Measurements from ENCODE around the gene TASP1. TPM values are rescaled to one million over a fixed set of nuclear protein-coding genes. Genes with fewer than 3 reads are reported as not detected.

The TASP1 gene
- total RNA-seq, 4 donors from 2014 or later = 11.6 to 15.7 (median 13.0) TPM

DNA sequence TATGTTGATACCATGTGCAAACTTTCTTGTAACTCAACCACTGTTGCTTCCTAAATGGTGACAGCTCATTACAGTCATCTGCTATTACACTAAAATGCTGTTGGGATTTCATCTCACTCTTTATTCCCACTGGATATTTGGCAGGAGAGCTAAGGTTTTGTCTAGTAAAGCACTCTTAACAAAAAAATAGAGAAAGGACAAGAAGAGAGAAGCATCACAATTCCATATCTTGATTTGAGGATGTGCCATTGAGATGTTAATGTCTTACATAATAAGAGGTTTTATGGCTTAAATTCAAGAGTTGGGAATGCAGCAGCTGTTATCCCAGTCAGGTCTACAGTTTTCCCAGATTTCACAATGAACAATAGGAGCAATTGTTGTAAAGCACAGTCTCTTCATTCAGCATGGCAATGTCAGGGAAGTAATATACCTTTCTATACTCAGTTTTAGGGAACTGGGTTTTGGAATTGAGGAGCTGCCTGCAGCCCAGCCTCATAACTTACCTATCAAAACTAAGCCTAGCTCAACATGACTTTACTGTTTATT lies 282.7 kb downstream of the TASP1 start:
- DNase-seq (ENCODE audit: extremely low spot score) = no peak
- no peak overlapping the region for H3K4me3 ChIP-seq
- no peak for TF ChIP-seq POLR2A (IDR thresholded peaks at IDR 0.05; ENCODE audit: low read depth)
- no peak for TF ChIP-seq POLR2AphosphoS5 (IDR thresholded peaks at IDR 0.05)
- no peak for TF ChIP-seq EP300 (IDR thresholded peaks at IDR 0.05)
- TF ChIP-seq, protein P1, sequence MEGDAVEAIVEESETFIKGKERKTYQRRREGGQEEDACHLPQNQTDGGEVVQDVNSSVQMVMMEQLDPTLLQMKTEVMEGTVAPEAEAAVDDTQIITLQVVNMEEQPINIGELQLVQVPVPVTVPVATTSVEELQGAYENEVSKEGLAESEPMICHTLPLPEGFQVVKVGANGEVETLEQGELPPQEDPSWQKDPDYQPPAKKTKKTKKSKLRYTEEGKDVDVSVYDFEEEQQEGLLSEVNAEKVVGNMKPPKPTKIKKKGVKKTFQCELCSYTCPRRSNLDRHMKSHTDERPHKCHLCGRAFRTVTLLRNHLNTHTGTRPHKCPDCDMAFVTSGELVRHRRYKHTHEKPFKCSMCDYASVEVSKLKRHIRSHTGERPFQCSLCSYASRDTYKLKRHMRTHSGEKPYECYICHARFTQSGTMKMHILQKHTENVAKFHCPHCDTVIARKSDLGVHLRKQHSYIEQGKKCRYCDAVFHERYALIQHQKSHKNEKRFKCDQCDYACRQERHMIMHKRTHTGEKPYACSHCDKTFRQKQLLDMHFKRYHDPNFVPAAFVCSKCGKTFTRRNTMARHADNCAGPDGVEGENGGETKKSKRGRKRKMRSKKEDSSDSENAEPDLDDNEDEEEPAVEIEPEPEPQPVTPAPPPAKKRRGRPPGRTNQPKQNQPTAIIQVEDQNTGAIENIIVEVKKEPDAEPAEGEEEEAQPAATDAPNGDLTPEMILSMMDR (IDR thresholded peaks at IDR 0.05) = no peak
- intact Hi-C loops (cut with DNase I) = no loop called here
- peaks cover 0 to 25% (median 14%) of the 10 kb centered on the region in 4 donors for H3K4me1 ChIP-seq
- no peaks in the 10 kb centered on the region for H3K27me3 ChIP-seq
- peak overlapping the region; percentile 40 to 59 (median 49) for H3K27ac ChIP-seq (replicated peaks in 1 of 4)
- H3K36me3 ChIP-seq = no peaks in the 10 kb centered on the region
- H3K9me3 ChIP-seq = no peaks in the 10 kb centered on the region

DNA sequence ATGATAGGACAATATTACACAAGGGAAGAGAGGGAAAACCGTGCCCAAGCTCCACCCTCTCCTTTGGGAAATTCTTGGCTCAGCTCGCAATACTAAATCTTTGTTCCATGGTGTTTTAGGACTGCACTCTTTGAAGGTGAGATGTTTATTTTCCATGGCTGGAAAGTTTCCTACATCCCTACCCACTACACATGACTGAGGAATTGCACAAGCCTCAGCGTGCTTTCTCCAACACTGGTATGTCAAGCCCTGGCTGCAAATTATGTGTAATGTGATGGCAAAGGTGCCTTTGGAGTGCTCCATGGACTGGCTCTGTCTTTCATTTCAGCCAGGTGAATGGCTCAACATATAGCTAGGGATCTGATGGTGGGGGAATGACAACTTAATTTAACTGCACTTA lies 283.3 kb downstream of the TASP1 start:
- WGBS = 40% methylated on average over 3 of the region's 3 CpGs
- TF ChIP-seq EP300 (IDR thresholded peaks at IDR 0.05) (no peak), POLR2AphosphoS5 (IDR thresholded peaks at IDR 0.05) (peak; percentile 66 to 76)
- TF ChIP-seq, protein P1 (IDR thresholded peaks at IDR 0.05) = no peak
- no peak for DNase-seq (ENCODE audit: extremely low spot score)
- Histone ChIP-seq H3K27me3 (no peaks in the 10 kb centered on the region), H3K27ac (replicated peaks in 1 of 4) (peak overlapping the region; percentile 40 to 59 (median 49)), H3K4me1 (peaks cover 0 to 25% (median 14%) of the 10 kb centered on the region in 4 donors), H3K9me3 (no peaks in the 10 kb centered on the region), H3K36me3 (no peaks in the 10 kb centered on the region), H3K4me3 (no peak overlapping the region)
- intact Hi-C loops (cut with DNase I) = no loop called here

DNA sequence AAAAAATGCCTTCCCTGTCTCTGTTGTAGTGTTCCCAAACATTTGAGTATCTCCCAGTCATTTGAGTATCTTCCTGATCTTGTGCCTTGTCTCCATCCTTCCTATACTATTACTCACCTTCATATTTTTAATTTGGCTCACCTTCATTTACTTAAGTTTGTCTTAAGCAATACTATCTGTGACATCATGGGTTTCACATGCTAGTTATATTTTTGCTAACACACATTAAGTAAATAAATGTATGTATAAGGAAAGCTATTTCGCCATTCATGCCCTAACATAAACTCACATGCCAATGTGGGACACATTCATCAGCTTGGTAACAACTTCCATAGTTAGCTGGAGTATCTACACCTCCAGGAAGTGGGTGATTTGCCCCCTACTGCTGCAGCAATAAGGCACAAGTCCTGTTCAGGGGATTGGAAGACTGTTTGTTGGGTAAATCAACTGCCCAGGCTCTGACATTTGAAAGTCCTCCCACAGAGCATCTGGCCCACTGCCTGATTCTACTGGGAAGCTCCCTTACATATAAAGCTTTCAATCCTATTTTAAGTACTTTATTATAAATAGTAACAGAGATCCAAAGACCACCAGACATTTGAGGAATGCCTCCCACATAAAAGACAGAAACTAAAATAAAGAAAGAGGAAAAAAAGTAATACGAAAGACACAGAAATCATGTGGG lies 285.3 kb downstream of the TASP1 start:
- Histone ChIP-seq H3K27ac (replicated peaks in 1 of 4) (no peak overlapping the region), H3K27me3 (no peaks in the 10 kb centered on the region), H3K4me1 (peaks cover 0 to 39% (median 25%) of the 10 kb centered on the region in 4 donors), H3K4me3 (no peak overlapping the region), H3K36me3 (no peaks in the 10 kb centered on the region), H3K9me3 (no peaks in the 10 kb centered on the region)
- DNase-seq (ENCODE audit: extremely low spot score) = no peak
- intact Hi-C loops (cut with DNase I) = no loop called here
- TF ChIP-seq POLR2A (IDR thresholded peaks at IDR 0.05; ENCODE audit: low read depth) = no peak
- TF ChIP-seq, protein P1 (IDR thresholded peaks at IDR 0.05) = no peak
- TF ChIP-seq EP300 (IDR thresholded peaks at IDR 0.05) = no peak
- TF ChIP-seq POLR2AphosphoS5 (IDR thresholded peaks at IDR 0.05) = no peak
- 93% methylated on average over 2 of the region's 2 CpGs for WGBS

DNA sequence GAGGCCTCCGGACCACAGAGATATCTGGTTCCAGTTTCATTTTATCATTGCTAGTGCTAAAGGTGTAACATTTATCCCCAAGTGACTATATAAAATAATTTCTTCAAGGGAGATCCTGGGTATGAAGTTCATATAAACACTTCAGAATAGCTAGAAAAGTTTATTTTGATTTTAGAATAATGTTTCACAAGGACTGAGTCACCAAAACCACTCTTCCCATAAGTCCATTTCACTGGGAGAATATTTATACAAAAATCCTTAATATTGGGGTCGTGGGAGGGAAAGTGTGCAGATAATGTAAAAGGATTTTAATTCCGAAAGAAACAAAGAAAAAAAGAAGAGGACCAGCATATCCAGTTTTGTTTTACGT lies 289.5 kb downstream of the TASP1 start:
- TF ChIP-seq EP300 (IDR thresholded peaks at IDR 0.05) = no peak
- no peak for TF ChIP-seq POLR2AphosphoS5 (IDR thresholded peaks at IDR 0.05)
- TF ChIP-seq POLR2A (IDR thresholded peaks at IDR 0.05; ENCODE audit: low read depth) = no peak
- TF ChIP-seq, protein P1 (IDR thresholded peaks at IDR 0.05) = no peak
- intact Hi-C loops (cut with DNase I) = no loop called here
- Histone ChIP-seq H3K27me3 (no peaks in the 10 kb centered on the region), H3K27ac (replicated peaks in 1 of 4) (peak overlapping the region; percentile 23 to 76 (median 66)), H3K36me3 (no peaks in the 10 kb centered on the region), H3K4me3 (peak overlapping the region in 2 of 4 donors; percentile 11 to 12), H3K9me3 (no peaks in the 10 kb centered on the region), H3K4me1 (peaks cover 0 to 21% (median 14%) of the 10 kb centered on the region in 4 donors)
- DNase-seq (ENCODE audit: extremely low spot score) = no peak
- WGBS = 61% methylated on average over 4 of the region's 4 CpGs

Data from esophagus muscularis mucosa (tissue), 4 donors.